Measurements from ENCODE around the gene WIPF3.

Gene WIPF3

GRCh38 chr7:29915481-29916215, 109.3 kb downstream of the WIPF3 start:
- DNase-seq (ENCODE audit: low spot score) = peak; percentile 61

DNA sequence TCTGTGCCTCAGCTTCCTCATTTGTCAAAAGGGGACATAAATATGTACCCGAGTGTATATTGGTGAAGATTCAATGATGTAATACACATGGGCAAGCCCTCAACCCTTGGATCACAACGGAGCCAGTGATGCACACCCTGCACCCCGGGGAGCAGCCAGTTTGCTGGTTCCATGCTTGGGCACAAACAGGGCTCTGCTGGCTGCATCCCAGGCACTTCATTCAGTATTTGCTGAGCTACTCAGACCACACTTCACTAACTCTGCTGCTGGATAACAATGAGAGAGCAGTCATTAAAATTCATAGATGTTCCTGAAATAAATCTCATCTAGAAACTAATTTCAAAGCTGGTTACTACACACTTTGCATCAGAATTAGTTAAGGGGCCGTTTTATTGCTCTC, 111.3 kb downstream of the WIPF3 start:
- peak; percentile 9 for DNase-seq (ENCODE audit: low spot score)

DNA sequence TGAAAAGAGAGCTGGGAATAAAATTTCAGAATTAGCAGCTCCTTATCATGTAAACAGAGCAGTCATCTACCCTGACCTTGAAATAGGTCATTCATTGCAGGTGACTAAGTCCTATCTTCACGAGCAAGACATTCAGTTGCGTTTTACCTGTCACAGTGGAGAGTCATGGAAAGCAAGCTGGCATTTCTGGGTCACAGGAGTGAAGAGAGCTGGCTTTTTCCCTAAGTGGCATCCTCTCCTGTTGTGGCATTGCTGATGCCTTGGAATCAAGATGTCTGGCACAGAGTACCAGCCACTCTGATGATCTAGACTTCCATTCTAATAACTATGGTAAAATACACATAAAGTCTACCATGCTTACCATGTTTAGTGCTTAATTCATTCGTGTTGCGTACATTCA, 112.5 kb downstream of the WIPF3 start:
- no peak for DNase-seq (ENCODE audit: low spot score)

DNA sequence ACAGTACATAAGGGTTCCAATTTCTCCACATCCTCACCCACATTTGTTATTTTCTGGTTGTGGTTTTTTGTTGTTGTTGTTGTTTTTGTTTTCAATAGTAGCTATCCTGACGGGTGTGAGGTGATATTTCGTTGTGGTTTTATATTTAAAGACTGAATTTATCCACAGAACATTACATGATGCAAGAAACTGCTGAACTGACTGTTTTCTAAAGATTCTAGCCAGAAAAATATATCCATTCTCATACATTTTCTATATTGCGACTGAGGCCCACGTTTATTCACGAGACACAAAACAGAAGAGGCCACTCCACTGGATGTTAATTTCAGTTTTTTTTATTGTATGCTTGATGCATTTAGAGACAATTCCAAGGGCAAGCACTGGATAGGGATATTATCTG, 113.5 kb downstream of the WIPF3 start:
- DNase-seq (ENCODE audit: low spot score) = no peak

GRCh38 chr7:29920491-29920890, 114.2 kb downstream of the WIPF3 start:
- DNase-seq (ENCODE audit: low spot score) = peak; percentile 92

DNA sequence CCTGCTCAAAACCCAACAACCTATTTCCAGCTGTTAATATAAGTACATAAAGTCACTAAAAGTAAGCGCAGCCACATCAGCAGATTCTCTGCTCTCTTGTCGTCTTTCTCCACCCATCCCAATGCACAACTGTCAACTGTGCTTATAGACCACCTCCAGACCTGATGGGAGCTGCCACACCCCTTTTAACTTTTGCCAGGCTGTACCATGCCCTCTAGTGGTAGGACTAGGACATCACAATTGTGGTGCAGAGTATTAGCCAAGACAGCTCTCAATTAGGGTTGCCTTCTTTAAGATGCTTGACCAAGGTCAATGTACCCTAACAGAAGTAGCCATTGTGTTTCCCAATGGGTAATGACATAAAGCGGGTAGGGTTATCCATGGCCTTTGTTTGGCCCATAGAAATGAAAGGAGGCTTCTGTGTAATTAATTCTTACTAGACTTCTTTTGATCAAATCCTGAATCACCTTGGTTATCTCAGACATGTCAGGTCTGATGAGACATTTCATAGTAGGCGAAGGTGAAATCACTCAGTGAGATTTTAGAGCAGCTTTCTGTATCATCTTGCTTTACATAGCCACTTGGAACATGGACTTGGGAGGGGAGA, 115.2 kb downstream of the WIPF3 start:
- DNase-seq (ENCODE audit: low spot score) = peak; percentile 68

- no peak for DNase-seq (ENCODE audit: low spot score)
Observed at GRCh38 chr7:29922921-29923700, 116.8 kb downstream of the WIPF3 start.

DNA sequence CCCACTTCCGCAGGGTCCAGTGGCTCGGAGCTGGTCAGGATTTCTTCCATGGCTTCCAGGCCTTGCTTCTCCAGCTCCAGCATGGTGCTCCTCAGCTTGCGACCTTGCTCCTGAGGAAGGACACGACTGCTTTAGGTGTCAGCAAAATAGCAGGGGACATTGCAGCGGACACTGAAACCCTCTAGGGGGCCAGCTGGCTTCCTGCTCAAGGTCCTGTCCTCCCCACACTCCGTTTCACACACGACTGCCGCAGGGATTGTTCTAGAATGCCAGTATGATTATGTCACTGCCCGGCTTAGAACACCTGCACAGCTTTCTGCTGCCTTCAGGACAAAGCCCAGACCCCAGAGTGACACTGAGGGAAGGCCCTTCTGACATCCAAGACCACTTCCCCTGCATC, 117.7 kb downstream of the WIPF3 start:
- DNase-seq (ENCODE audit: low spot score) = peak; percentile 60

- no peak for DNase-seq (ENCODE audit: low spot score)
Observed at GRCh38 chr7:29924684-29925083, 118.4 kb downstream of the WIPF3 start.

GRCh38 chr7:29926216-29926615, 119.9 kb downstream of the WIPF3 start:
- DNase-seq (ENCODE audit: low spot score) = no peak

DNA sequence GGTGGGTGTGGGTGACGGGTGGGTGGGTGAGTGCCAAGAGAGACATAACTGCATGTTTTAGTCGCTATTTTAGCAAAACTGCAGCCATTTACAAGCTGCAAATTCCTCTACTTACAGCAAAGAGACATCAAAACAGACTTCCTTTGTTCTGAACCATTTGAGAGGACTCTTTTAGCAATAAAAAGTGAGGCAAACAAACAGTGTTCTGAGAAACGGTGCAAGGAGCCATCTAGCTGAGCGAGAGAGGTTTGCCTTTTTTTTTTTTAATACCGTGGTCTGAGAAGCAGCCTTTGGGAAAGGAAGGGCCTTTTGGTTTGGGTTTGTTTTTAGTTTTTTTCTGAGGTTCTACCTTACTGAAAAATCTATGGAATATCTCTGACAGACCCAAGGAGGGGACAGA, 120.4 kb downstream of the WIPF3 start:
- no peak for DNase-seq (ENCODE audit: low spot score)

DNA sequence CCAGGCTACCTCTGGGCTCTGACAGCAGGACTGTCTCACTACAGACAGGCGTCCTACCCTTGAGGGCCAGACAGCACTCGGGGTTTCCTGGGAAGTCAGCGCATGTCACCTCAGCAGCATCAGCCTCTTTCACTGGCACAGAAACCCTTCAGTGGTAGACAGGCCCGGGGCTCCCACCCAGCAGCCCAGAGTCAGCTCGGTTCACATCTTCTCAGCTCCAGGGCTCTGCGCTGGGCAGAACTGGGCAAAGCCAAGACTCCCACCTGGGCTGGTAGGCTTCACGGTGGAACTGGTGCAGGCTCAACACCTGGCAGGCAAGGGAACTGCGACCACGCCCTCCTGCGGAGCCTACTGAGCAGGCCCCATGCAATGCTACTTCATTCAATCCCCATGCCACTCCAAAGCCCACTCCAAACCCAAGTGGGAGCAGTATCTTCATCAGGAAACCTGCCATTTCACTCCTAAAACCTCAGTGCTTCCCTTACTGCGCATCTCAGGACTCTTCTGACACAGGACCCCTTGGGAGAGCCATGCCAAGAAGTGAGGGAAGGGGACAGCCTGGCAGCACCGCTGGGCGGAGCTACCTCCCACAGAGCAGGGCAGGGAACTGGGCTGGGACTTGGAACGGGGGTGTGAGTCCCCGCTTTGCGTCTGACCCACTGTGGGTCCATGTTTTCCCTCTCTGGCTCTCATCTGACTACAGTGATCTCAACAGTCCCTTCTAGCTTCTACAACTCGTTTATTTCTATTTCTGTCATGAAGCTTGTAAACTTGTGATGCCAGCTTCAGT, 122.9 kb downstream of the WIPF3 start:
- no peak for DNase-seq (ENCODE audit: low spot score)

DNA sequence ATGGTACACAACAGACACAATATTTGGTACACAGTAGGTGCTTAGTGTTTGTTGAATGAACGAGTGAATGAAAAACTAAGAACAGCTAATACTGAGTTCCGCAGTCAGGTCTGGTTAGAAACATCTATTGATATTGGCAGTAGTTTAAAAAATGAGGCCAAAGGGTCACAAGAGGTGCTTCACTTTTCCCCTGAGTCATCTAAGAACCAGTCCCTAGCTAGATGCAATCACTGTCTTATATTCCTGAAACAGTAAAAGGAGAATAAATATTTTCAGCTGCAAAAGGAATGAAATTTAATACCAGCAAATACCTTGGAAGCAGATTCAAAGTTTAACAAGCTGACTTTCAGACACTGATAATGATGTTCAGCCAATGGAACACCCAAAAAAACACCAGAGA, 128.8 kb downstream of the WIPF3 start:
- DNase-seq (ENCODE audit: low spot score) = peak; percentile 7

DNA sequence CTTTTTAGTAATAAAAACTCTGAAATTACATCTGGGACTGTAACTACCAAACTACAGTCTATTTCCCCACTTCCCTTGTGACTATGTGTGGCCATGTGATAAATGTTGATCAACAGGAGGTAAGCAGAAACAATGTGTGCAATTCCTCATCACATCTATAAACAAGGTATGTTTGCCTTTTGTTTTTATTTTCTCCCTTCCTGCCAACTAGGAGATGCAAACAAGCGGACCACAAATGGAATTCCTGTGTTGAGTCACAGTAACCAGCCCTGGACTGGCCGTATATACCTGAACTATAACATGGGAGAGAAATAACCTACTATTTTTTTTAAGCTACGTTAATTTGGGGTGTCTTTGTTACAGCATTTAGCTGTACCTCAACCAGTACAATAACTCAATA, 130.8 kb downstream of the WIPF3 start:
- peak; percentile 4 for DNase-seq (ENCODE audit: low spot score)

DNA sequence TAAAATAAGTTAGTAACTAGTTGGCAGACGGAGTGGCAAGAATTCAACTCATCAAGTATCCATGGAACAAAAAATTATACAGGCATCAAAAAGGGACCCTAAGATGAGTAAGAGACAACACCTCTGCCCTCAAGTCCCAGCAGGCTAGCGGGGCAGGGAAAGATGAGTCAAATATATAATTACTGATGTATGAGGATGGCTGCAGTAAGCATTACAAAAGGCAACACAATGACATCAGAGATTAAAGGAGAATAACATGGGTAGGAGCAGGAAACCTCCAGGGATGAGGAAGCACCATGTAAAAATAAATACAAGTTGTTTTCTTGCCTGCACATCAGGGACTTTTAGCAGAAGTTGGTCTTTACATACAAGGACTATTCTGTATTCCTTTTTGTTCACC, 133.9 kb downstream of the WIPF3 start:
- peak; percentile 11 for DNase-seq (ENCODE audit: low spot score)

DNA sequence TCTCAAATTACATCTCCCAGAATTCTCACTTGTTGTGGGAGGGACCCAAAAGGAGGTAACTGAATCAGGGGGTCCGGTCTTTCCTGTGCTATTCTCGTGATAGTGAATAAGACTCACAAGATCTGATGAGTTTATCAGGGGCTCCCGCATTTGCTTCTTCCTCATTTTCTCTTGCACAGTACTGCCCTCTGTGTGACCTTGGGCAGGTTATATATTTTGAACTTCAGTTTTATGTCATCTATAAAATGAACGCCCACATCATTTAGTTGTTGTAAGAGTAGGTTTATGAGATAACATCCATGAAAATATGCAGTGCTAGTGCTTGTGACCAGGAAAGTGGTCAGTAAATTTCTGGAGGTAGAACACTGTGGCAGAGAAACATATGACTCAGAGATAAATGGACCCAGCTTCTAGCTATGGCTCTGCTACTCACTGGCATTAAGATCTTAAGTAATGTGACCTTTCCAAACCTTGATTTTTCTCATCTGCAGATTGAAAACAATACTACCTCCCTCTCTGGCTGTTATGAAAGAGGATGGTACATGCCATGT, 139.0 kb downstream of the WIPF3 start:
- no peak for DNase-seq (ENCODE audit: low spot score)

- peak; percentile 31 for DNase-seq (ENCODE audit: low spot score)
Observed at GRCh38 chr7:29946428-29947186, 140.3 kb downstream of the WIPF3 start.

GRCh38 chr7:29948587-29948986, 142.3 kb downstream of the WIPF3 start:
- DNase-seq (ENCODE audit: low spot score) = no peak

DNA sequence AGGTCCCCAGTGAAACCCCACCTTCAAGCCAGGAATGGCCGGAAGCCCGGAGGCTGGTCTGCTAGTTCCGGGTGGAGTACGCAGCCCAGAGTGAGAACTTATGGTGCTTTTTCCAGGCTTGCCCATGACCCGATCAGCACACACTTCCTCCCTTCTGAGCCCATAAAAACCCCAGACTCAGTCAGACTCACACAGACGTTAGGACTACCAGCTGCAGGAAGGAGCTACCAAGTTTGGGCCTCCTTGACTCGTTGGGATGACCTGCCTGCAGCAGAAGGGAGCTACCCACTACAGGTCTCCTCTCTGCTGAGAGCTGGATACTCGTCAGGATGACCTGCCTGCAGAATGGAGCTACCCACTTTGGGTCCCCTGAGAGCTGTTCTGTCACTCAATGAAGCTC, 144.2 kb downstream of the WIPF3 start:
- no peak for DNase-seq (ENCODE audit: low spot score)

DNA sequence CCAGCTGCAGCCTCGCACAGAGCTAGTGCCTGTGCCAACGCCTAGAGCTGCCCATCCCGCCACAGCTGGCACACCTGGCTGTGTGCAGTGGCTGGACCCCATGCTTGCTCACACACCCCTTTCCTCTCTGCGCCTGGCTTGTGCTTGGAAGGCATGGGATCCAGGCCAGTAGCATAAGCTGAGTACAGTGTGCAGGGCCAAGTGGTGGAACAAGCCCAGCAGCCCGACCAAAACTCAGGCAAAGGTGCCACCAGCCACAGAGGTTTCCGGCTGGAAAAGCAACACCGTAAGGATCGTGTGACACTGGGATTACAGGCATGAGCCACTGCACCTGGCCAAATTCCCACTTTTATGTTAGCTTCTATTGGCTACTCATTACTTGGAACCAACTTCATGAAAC, 144.9 kb downstream of the WIPF3 start:
- no peak for DNase-seq (ENCODE audit: low spot score)

DNA sequence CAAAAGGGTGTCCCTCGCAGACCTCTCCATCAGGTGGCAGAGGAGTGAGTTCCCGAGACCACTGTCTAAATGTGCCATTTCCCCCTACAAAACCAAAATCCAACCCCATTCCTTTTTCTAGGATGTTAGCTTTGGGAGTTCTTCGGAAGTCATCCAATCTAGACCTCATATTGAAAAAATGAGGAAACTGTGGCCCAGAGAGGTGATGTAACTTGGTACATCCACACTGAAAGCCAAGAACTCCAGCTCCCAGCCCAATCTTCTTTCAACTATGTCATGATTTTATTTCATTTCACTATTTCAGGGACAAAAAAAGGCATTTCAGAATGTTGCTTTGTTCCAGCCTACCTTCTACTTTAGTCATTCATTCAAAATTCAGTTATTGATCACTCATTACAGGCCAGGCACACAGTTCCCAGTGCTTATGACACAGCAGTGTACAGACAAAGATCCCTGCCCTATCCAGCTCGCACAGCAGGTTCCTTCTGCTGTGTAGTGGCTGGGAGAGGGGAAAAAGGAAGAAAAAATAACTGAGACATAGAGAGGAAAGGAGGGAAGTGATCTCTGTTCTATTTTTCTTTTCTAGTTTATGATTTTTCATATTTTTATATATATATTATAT, 147.5 kb downstream of the WIPF3 start:
- DNase-seq (ENCODE audit: low spot score) = no peak

All from kidney tubule cell (primary cell).